Hematopoietic multipotent progenitor cell (in vitro differentiated cells): ENCODE results near the gene TROAP. TPM values are rescaled to one million over a fixed set of nuclear protein-coding genes. Genes with fewer than 3 reads are reported as not detected.

ENCODE experiments used
- DNase-seq, 3 donors: peaks; one replicate each; pipeline ENCODE4 v3.0.0-alpha.2; 2011 to 2015; ENCODE audit warnings: low read depth in 2 of 3, low spot score in 2 of 3
- total RNA-seq: library from RNA; depleted of rRNA; stranded (reverse); fragments of >200 nt; gene quantifications from one replicate; pipeline ENCODE4 v1.2.3, GENCODE V29; 2012

The TROAP gene
- total RNA-seq, 1 donor = 2.2 TPM

DNA sequence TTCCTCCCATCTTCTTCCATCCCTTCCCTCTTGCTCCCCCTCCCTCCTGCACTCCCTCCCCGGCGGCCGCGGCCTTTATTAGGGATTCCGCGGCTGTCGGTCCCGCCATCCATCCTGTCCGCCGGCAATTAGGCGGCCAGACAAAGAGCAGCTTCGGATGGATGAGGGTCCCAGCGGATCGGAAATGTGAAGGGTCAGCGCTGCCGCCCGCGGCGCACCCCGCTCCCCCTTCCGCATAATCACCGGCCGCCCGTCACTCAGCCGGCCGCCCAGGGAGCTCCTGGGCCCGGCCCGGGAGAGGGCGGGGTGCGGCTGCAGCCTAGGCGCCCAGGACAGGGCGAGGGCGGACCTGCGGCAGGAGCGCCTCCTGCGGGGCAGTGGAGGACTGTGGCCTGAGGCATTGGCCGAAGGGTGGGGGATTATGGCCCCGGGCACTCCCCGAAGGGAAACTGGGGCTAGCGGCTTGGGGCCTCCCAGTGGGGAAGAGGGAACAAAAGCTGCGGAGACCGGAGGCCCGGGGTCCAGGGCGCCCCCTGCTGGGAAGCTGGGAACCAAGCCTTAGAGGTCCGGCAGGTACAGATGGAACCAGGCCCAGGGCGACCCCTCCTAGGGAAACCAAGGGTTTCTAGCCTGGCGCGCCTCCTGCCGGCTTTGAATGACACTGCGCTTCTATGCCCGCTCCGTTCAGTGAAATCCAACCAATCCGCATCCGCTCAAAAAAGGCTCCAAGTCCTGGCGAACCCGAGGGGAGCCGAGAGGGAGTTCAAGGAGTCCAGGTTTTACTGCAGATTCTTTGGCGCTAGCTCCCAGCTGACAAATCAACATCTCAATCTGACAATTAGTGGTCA lies 19.2 kb downstream of the TROAP start:
- peak in 2 of 3 donors; percentile 84 to 88 for DNase-seq

DNA sequence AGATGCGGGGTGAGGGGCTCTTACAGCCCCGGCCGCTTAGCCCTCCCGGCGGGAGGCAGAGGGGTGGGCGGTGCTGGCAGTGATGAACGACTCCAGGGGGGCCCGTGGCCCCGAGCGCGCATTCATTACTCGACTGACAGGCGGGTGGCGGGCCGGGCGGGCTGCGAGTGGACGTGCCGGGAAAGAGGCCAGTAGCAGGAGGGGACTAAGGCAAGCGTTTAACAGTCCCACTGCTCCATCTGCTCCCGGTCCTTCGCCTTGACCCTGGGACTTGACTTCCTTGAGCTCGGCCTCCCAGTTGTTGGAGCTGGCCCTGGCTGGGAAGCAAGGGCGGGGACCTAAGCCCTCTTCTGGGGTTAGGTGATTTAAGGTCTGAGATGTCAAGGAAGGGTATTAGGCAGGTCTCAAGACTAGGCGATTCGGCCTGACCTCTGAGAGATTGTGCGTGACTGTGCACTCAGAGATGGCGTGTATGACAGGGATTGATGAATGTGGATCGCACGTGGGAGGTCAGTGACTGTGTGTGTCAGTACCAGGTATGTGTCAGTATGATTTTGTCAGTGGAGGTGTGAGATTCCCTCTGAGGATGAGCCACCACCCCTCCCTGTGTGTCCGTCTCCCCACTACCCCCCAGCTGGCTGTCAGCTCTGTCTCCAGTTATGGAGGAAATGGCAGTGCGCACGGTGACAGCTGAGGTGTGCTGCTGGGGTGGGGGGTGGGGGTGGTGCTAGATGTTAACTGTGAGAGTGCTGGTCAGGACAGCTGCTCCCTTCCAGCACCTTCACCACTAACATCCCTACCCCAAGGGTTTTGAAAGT lies 20.1 kb downstream of the TROAP start:
- no peak for DNase-seq

DNA sequence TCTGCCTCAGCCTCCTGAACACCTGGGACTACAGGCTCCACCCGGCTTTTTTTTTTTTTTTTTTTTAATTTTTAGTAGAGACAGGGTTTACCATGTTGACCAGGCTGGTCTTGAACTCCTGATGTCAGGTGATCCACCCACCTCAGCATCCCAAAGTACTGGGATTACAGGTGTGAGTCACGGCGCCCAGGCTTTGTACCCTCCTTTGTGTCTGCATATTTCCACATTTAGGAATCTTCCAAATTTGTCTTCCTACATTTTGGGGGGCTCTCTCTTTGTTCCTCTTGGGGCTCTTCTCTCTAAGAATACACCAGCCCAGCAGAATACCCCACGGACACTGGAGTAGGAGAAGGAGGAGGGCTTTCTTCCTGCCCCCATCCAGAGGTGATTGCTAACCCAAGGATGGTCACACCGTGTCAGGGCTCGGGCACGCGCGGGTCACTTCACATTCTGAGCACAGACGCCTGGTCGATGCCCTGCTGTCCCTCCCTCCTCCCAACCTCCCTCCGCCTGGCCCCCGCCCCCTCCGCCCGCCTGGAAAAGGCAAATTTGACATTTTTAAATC lies 21.5 kb downstream of the TROAP start:
- no peak for DNase-seq

DNA sequence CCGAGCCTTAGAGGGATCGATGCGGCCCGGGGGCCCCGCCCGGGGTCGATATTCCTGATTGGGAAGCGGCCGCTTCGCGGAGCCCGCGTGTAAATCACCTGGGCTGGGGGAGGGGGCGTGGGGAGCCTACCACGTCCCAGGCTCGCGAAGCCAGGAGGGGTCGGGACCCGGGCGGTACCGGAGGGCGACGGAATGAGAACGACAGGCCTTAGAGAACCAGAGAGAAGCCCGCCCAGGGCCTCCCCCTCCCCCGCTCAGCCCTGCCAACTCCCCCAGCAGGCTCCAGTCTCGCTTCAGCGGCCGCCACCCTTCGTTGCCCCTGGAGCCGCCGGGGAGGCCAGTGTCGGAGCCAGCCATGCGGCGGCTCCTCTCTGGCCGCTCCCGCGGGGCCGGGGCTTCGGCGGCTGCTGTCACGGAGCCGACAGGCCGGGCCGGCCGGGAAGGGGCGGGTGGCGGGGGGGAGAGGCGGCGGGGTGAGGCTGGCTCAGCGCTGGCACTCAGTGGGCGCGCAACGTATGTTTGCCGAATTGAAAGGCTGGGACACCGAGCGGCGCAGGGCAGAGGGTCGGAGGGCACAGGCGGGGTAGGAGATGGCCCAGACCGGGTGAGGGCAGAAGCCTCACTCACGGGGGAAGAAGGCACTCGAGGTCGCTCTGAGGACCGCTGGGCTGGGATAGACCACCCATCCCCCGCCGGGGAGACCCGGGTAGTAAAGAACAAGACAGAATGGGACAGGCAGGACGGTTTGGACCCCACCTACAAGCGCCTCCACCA lies 22.2 kb downstream of the TROAP start:
- DNase-seq = no peak

DNA sequence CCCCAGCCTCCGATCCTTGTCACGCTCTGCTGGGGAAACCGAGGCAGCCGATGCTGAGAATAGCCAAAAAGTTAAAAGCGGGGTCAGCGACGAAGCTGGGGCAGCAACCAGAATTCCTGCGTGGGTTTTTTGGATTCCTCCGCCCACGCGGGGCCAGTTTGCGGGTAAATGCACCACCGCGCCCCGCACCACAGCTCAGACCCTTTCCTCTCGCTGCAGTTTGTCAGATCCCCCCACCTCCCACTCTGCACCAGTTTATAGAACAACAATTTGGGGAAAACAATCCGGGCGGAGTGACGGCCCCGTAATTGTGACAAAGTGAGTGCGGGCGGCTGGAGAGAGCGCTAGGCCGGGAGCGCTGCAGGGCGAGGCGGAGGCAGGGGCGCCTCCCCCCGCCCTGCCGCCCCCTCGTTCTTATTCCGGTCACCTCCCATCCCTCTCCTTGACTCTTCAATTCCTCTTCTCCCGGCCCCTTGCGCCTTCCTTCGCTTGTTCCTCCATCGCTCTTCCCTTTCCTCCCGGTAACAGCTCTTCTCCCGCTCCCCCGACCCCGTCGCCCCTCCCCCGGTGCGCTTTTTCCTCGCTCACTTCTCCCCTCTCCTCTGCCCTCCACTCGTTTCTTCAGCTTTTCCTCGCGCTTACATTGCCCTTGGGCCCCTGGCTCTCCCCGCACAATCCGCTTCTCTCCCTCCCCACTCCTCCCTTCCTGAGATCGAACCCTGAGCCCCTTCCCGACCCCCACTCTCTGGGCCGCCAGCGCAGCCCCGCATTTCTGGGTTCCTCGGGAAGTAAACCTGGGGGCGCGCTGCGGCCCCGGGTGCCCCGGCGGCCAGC lies 23.0 kb downstream of the TROAP start:
- no peak for DNase-seq

DNA sequence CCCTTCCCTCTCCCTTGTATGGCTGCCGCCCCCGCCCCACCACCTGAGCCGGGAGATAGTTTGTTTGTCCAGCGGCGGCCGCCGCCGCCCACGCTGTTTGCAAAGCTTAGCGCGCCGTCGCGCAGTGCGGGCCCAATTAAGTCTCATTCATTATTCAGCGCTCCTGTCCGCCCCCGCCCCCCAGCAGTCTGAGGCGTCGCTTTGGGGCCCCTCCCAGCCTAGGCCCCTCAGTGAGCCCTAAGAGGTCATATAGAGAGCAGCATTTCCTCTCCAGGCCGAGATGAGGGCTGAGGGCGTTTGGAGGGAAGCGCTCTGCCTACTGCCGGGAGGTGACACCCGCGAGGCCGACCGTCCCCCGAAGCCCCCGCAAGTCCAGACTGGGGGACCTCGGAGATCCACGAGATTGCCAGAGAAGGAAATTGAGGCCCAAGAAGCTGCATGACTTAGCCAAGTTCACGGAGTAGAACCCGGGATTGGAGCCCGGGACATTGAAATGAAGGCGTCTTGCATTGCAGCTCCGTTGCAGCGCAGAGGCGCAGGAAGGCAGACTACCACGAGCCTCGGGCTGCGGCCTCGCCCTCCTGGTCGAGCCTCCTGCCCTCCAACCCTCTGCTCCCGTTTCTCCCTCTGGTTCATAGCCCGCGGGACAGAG lies 23.7 kb downstream of the TROAP start, which contains the start of gene DNAJC22:
DNAJC22 (plus strand) TSS at position 230 of the 652 bp plus-strand sequence. CDS start 1,985 bp downstream, outside the sequence.
- no peak for DNase-seq

DNA sequence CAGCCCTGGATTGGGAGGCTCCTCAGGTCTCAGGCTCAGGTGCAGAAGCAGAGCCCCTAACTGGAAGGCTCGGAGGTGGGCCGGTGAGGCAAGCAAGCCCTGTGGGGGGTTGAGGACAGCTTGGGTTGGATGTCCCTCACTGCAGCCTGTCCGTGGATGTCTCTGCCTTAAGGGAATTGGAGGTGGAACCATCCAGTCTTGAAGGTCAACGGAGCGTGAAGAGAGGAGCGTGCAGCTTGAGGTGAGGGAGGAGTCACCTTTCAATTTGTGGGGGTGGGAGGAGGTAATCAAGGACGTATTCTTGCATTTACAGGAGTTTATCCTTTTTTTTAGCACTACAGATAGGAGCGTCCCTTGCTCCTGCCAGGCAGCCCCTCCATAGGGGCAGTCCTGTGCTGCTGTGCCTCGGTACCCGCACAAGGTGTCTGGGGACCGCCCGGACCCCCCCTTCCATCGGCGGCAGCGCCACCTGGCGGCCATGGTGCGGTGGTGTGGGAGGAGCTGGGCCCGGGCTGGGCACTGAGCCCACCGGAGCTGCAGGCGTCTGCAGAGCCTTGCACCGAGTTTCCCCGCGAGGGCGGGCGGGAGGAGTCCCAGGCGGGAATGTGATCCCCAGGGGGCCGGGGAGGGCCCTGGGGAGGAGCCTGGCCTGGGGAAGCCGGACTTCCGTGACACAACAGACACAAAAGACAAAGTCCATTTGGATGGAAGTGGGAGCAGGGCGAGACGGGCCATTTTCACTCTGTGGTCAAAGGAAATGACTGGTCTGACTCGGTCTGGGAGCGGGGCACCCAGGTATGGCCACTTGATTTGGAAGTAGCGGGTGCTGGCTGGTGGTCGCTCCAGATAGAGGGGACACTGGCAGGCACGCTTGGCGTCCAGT lies 24.5 kb downstream of the TROAP start:
- peak in 1 of 3 donors; percentile 79 for DNase-seq

DNA sequence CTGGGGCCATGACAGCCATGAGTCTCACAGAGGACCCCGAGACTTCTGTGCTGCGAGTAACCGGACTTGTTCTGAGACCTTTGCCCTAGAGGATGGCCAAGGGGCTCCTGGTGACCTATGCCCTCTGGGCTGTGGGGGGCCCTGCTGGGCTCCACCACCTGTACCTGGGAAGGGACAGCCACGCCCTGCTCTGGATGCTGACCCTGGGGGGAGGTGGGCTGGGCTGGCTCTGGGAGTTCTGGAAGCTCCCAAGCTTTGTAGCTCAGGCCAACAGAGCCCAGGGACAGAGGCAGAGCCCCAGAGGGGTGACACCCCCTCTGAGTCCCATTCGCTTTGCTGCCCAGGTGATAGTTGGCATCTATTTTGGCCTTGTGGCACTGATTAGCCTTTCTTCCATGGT lies 25.7 kb downstream of the TROAP start:
- no peak for DNase-seq

DNA sequence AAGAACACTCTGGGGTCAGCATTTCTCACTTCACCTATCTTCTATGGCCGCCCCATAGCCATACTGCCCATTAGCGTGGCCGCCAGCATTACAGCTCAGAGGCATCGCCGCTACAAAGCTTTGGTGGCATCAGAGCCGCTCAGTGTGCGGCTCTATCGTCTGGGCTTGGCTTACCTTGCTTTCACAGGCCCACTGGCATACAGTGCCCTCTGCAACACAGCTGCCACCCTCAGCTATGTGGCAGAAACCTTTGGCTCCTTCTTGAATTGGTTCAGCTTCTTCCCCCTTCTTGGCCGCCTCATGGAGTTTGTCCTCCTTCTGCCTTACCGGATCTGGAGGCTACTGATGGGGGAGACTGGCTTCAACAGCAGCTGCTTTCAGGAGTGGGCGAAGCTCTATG lies 26.2 kb downstream of the TROAP start:
- no peak for DNase-seq

DNA sequence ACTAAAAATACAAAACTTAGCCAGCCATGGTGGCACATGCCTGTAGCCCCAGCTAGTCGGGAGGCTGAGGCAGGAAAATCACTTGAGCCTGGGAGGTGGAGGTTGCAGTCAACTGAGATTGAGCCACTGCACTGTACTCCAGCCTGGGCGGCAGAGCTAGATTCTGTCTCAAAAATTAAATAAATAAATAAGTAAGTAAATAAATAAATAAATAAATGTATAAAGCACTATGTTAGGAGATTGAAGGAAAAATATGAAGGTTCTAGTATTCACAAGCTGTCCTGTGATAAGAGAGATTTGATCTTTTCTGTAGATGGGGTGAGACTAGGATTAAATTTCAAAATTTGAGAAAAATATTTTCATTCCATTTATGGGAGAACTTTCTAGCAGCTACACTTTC lies 29.3 kb downstream of the TROAP start:
- DNase-seq = no peak

DNA sequence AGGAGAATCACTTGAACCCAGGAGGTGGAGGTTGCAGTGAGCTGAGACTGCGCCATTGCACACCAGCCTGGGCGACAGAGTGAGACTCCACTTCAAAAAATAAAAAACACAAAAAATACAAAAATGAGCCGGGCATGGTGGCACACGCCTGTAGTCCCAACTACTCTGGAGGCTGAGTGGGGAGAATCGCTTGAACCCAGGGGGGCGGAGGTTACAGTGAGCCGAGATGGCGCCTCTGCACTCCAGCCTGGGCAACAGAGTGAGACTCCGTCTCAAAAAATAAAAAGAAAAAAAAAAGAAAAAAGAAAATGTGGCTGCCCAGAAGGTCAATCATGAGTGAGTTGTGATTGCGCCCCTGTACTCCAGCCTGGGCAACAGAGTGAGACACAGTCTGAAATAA lies 32.9 kb downstream of the TROAP start:
- no peak for DNase-seq

DNA sequence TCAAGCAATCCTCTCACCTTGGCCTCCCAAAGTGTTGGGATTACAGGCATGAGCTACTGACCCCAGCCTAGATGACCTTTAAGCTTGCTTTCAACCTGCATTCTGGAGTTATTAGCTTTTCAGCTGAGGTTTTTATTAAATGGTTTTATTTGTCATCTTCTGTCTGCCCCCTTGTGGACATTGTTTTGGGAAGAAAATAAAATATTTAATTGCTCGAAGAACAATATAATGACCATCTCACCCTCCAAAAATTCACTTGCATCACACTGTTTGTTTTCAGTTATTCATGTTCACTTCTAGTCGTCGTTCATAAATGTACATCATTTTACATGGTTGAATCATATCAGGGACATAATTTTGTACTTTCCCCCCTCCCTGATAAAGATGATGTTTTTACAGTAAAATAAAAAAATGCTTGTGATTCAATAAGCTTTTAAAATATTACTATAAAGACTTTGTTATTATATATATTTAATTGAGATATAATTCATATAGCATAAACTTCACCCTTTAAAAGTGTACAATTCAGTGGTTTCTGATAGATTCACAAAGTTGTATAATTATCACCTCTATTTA lies 34.1 kb downstream of the TROAP start:
- peak in 1 of 3 donors; percentile 76 for DNase-seq

DNA sequence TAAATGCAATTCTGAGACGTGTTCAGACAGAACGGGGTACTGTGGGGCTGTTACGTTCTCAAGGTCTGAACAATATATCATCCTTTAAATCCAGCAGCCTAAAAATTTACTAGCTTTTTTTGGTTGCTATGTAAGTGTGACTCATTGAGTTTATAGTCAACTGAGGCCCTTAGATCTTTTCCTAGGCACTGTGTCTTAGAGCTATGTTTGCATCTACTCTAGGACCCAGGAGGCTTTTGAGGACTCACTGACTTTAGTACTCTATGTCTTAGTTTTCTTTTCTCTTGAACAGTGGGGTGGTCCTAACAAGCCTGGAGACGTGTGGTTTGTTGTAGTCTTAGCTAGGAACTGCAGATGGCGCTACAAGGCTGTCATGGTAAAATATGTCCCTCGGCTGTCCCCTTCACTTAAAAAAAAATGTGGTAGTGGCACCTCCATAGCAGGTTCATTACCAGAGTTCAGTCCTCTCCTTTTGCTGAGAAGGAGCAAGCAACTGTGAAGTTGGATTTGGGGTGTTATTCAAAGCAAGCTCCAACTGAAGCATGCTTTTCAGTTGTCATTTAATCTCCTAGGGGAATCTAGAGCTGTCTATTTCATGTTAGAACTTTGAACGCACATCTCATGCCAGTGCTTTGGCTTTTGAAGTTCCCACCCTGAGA lies 35.6 kb downstream of the TROAP start:
- peak in 2 of 3 donors; percentile 80 to 93 for DNase-seq

DNA sequence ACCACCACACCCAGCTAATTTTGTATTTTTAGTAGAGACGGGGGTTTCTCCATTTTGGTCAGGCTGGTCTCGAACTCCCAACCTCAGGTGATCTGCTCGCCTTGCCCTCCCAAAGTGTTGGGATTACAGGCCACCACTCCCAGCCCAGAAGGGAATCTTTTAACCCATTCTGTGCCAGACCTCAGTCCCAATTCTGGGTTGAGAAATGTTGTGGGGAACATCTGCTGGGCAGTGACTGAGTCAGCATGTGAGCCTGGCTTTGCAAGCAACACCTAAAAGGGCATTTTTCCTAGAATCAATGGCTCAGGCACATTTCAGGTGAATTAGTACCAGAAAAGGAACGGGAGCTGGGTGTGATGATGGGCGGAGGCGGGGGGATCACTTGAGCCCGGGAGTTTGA lies 36.6 kb downstream of the TROAP start:
- no peak for DNase-seq

DNA sequence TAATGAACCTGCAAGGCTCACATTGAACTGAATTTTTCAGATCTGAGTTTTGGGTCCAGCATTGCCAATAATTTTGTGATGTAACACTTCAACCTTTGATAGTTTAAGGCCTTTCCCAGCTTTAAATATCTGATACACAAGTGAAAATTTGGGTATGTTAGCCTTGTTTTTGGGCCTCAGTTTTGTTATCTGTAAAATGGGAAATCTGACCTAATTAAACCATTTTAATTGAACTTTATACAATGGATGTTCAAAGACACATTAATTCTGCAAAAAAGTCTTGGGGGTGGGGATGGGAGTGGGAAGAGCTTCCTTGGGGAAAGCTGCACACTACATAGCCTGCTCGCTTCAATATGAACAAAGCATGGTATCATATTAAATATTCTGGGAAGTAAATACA lies 39.0 kb downstream of the TROAP start:
- no peak for DNase-seq

DNA sequence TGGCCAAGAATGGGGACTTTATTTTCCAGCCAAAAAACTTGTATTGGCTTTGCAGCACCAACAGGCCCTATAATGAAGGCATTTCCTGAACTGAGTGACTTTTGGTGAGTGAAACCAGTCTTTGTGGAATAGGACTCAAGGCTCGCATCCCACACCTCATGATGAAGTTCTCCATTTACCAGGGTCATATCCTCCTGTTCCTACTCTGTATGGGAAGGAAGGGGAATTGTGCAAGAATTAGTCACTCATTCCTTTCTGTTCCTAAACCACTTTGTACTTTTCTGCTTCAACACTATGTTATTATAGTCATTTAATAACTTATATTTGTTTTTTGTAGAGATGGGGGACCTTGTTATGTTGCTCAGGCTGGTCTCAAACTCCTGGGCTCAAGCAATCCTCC lies 41.9 kb downstream of the TROAP start:
- DNase-seq = no peak

DNA sequence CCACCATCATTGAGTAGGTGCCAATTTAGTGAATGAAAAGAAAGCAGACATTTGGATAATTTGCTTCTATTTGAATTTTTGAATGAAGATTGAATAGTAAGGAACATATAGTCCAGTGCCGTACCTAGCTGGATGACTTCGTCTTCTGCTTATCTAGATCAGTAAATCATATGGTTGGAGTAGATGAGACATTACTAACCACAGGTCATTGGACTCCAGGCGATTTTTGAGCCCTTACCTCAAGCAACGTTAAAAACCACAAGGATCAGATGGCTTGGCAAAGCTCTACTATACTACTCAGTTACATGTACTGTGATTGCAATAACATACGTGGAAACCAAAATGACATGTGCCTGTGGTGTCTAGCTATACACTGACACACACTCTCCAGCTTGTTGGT lies 42.5 kb downstream of the TROAP start:
- DNase-seq = no peak
